Neuron (in vitro differentiated cells): Measurements from ENCODE around the gene ZPBP.
"Not testable (repeated sequence)": the region's sequence is repeated elsewhere in the genome, so short reads cannot be mapped to it uniquely, and the experiment has no call there.

Source experiments
- H2AFZ ChIP-seq: one replicate; pipeline ENCODE4 v1.6.1; 2013; ENCODE audit warnings: low read depth, mild to moderate bottlenecking, inconsistent platforms, low read length, moderate library complexity
- H3K27me3 ChIP-seq: one replicate; pipeline ENCODE4 v1.6.1; 2013; ENCODE audit warnings: low read length; ENCODE audit not compliant: insufficient read depth
- H3K36me3 ChIP-seq: one replicate; pipeline ENCODE4 v1.6.1; 2013; ENCODE audit warnings: low read length; ENCODE audit not compliant: insufficient read depth
- H3K4me1 ChIP-seq: one replicate; pipeline ENCODE4 v1.6.1; 2013; ENCODE audit warnings: low read length; ENCODE audit not compliant: insufficient read depth
- H3K4me3 ChIP-seq: 2 replicates; pipeline ENCODE4 v1.5.1; 2013; ENCODE audit warnings: mild to moderate bottlenecking, low read length, moderate library complexity
- H3K9me3 ChIP-seq: one replicate; pipeline ENCODE4 v1.6.1; 2013; ENCODE audit warnings: low read length

Gene ZPBP

DNA sequence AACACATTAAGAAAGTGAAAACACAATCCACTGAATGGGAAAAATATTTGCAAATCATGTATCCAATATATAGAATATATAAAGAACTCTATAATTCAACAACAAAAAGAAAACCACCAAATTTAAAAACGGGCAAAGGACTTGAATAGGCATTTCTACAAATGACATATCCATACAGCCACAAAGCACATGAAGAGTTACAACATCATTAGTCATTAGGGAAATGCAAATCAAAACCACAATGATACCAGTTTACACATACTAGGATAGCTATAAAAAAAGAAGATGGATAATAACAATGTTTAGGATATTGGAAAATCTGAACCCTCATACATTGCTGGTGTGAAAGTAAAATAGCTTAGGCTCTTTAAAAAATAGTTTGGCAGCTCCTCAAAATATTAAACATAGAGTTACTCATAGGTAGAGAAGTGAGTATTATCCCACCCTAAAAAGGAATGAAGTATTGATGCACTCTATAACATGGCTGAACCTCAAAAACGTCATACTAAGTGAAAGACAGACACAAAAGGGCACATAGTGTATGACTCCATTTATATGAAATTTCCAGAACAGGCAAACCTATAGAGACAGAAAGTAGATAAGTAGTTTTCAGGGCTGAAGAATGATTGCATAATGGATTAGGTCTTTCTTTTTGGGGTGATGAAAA is 4.5 kb downstream of the ZPBP start:
- no peaks in the 10 kb centered on the region for H3K9me3 ChIP-seq
- peaks cover 12% of the 10 kb centered on the region for H3K4me1 ChIP-seq
- H2AFZ ChIP-seq = no peak overlapping the region
- H3K36me3 ChIP-seq = no peaks in the 10 kb centered on the region
- no peaks in the 10 kb centered on the region for H3K27me3 ChIP-seq
- no peak overlapping the region for H3K4me3 ChIP-seq

DNA sequence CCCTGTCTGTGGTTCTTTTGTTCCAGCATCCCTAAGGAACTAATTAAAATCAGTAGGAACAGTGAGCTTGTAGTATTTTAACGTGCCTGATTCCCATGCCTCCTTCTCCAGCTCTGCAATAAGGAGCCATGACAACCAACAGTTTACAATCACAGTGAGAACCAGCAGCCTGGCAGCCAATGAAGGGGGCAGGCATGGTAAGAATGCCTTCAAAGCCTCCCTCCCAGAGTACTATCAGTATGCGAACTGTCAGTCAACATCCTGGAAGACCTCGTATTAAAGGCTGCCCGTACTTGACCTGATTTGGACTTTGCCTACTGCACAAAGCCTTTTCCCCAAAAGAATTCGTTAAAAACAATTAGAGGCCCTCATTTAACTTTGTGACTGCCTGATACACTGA is 7.7 kb downstream of the ZPBP start:
- H3K4me1 ChIP-seq = peaks cover 12% of the 10 kb centered on the region
- no peak overlapping the region for H3K4me3 ChIP-seq
- no peaks in the 10 kb centered on the region for H3K9me3 ChIP-seq

DNA sequence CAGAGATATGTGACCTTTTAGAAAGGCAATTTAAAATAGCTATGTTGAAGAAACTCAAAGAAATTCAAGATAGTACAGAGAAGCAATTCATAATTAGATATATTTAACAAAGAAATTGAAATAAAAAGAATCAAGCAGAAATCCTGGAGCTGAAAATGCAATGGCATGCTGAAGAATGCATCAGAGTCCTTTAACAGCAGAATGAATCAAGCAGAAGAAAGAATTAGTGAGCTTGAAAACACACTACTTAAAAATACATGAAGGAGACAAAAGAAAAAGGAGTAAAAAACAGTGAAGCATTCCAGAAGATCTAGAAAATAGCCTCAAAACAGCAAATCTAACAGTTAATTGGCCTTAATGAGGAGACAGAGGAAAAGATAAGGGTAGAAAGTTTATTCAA is 20.0 kb downstream of the ZPBP start:
- Histone ChIP-seq H3K4me1 (no peaks in the 10 kb centered on the region), H3K4me3 (no peak overlapping the region), H3K27me3 (no peaks in the 10 kb centered on the region), H3K36me3 (no peaks in the 10 kb centered on the region), H2AFZ (no peak overlapping the region), H3K9me3 (no peaks in the 10 kb centered on the region)

More for the DNA sequence above, 7.7 kb downstream of the ZPBP start:
- Histone ChIP-seq H3K36me3 (no peaks in the 10 kb centered on the region), H2AFZ (no peak overlapping the region), H3K27me3 (no peaks in the 10 kb centered on the region)

DNA sequence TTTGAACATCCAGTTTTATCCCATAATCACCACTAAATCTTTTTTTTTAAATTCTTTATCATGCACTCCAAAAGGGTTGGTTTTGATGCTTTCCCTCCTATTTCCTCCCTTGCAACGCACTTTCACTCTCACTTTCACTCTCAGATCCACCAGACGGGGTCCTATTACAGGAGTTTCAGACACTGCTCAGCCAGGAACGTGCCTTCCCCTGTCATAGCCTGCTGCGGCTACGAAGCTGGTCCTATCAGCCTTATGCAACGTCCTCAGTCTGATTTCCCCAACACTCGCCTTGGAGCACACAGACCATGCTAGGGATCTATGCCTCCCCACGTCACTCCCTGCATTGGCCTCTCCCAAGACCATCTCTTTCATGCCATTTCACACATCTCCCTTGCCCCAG is 23.4 kb downstream of the ZPBP start:
- Histone ChIP-seq H3K4me1 (no peaks in the 10 kb centered on the region), H3K4me3 (no peak overlapping the region), H3K27me3 (no peaks in the 10 kb centered on the region), H2AFZ (no peak overlapping the region), H3K9me3 (no peaks in the 10 kb centered on the region), H3K36me3 (no peaks in the 10 kb centered on the region)

GRCh38 chr7:50068850-50069551 is 24.0 kb downstream of the ZPBP start:
- no peak overlapping the region for H2AFZ ChIP-seq
- no peaks in the 10 kb centered on the region for H3K36me3 ChIP-seq
- H3K4me1 ChIP-seq = no peaks in the 10 kb centered on the region
- no peak overlapping the region for H3K4me3 ChIP-seq
- no peaks in the 10 kb centered on the region for H3K9me3 ChIP-seq
- no peaks in the 10 kb centered on the region for H3K27me3 ChIP-seq

- no peak overlapping the region for H2AFZ ChIP-seq
- no peaks in the 10 kb centered on the region for H3K4me1 ChIP-seq
- no peak overlapping the region for H3K4me3 ChIP-seq
- no peaks in the 10 kb centered on the region for H3K36me3 ChIP-seq
- H3K27me3 ChIP-seq = no peaks in the 10 kb centered on the region
- no peaks in the 10 kb centered on the region for H3K9me3 ChIP-seq
These were observed 25.0 kb downstream of the ZPBP start for GRCh38 chr7:50068026-50068425.

DNA sequence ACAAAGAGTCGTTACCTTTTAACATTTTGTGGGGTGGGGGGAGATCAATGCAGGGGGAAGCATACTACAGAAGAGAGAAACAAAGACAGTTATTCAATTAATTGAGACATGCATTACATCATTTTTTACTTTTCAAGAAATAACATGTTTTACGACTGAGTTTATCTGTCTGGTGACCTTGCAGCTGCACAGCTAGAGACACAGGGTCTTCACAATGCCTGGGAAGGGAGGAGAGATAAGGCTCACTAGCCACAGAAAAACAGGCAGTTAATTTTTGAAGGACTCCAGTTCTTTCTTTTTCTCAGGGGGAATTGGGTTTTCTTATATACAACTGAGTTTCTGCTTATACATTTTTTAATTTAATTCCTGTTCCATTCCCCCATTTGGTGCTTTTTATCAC is 30.1 kb downstream of the ZPBP start:
- H3K36me3 ChIP-seq = no peaks in the 10 kb centered on the region
- no peak overlapping the region for H3K4me3 ChIP-seq
- H2AFZ ChIP-seq = no peak overlapping the region
- no peaks in the 10 kb centered on the region for H3K9me3 ChIP-seq
- H3K4me1 ChIP-seq = no peaks in the 10 kb centered on the region
- no peaks in the 10 kb centered on the region for H3K27me3 ChIP-seq

GRCh38 chr7:50056131-50056530 is 36.9 kb downstream of the ZPBP start:
- Histone ChIP-seq H3K27me3 (no peaks in the 10 kb centered on the region), H2AFZ (no peak overlapping the region), H3K4me1 (no peaks in the 10 kb centered on the region), H3K9me3 (no peaks in the 10 kb centered on the region), H3K36me3 (no peaks in the 10 kb centered on the region), H3K4me3 (no peak overlapping the region)

GRCh38 chr7:50047716-50048115 is 45.3 kb downstream of the ZPBP start:
- Histone ChIP-seq H3K4me1 (no peaks in the 10 kb centered on the region), H2AFZ (no peak overlapping the region), H3K27me3 (no peaks in the 10 kb centered on the region), H3K9me3 (no peaks in the 10 kb centered on the region), H3K4me3 (no peak overlapping the region), H3K36me3 (no peaks in the 10 kb centered on the region)

- H3K36me3 ChIP-seq, H3K4me3 ChIP-seq, H2AFZ ChIP-seq, H3K27me3 ChIP-seq, H3K9me3 ChIP-seq, H3K4me1 ChIP-seq: not testable (repeated sequence)
These were observed 51.9 kb downstream of the ZPBP start for GRCh38 chr7:50041165-50041564.

- Histone ChIP-seq H3K9me3 (no peaks in the 10 kb centered on the region), H3K36me3 (no peaks in the 10 kb centered on the region), H2AFZ (no peak overlapping the region), H3K4me3 (no peak overlapping the region), H3K27me3 (no peaks in the 10 kb centered on the region), H3K4me1 (no peaks in the 10 kb centered on the region)
These were observed 56.0 kb downstream of the ZPBP start for GRCh38 chr7:50037086-50037485.

DNA sequence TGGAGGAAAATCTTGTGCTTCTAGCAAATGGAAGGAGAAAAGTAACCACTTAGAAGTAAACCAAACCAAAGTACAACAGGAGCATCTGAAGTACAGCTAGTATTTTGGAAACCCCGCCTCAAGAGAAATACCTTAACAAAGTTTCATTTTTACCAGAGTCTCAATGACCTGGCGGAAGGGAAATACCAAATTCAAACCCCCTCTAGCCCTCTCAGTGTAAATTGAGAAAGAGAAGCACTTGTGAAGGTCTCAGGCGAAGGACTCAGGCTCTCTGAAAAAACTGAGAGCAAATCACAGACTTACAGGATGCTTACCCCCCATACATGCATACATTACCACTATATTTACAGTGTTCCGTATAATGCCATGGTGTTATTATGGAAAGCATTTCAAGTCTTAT is 70.1 kb downstream of the ZPBP start:
- H3K4me1 ChIP-seq = no peaks in the 10 kb centered on the region
- H3K36me3 ChIP-seq = no peaks in the 10 kb centered on the region
- H3K9me3 ChIP-seq = no peaks in the 10 kb centered on the region
- H3K4me3 ChIP-seq = no peak overlapping the region
- no peaks in the 10 kb centered on the region for H3K27me3 ChIP-seq
- no peak overlapping the region for H2AFZ ChIP-seq

DNA sequence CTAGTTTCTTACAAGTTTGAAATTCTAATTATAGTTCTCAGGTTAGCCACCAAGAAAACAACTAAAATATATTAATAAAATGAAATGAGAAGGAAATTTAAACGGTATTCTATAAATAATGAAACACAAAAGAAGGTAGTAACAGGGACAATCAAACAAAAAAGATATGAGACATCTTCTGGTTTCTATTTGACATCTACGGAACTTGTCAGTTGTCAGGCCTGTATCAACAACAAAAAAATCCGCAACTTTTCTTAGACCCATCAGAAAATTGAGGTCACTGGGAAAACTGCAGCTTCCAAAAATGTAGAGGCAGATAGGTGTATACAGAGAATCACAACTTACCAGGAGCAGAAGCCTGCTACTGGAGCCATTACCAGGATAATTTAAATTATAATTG is 70.6 kb downstream of the ZPBP start:
- Histone ChIP-seq H3K36me3 (no peaks in the 10 kb centered on the region), H3K4me1 (no peaks in the 10 kb centered on the region), H3K9me3 (no peaks in the 10 kb centered on the region), H3K27me3 (no peaks in the 10 kb centered on the region), H2AFZ (no peak overlapping the region), H3K4me3 (no peak overlapping the region)

GRCh38 chr7:49995681-49996080 is 97.4 kb downstream of the ZPBP start:
- H3K9me3 ChIP-seq = no peaks in the 10 kb centered on the region
- no peaks in the 10 kb centered on the region for H3K36me3 ChIP-seq
- H3K4me3 ChIP-seq = no peak overlapping the region
- no peak overlapping the region for H2AFZ ChIP-seq
- peaks cover 3% of the 10 kb centered on the region for H3K27me3 ChIP-seq
- H3K4me1 ChIP-seq = no peaks in the 10 kb centered on the region
